Nephron (organoid): ENCODE data around the gene TXNDC9.

ENCODE experiments used
- H3K27ac Mint-ChIP-seq, 3 experiments: 2 replicates each; pipeline ENCODE4 v1.8.0; 2020; ENCODE audit warnings: mixed read lengths in 3 of 3, mild to moderate bottlenecking in 2 of 3, moderate library complexity in 1 of 3
- H3K27me3 Mint-ChIP-seq: 2 replicates; pipeline ENCODE4 v1.8.0; 2021; ENCODE audit warnings: low read depth, mild to moderate bottlenecking, moderate library complexity, mixed read lengths
- H3K36me3 Mint-ChIP-seq: 2 replicates; pipeline ENCODE4 v1.8.0; 2020; ENCODE audit warnings: low read depth, mixed read lengths
- H3K4me1 Mint-ChIP-seq: 2 replicates; pipeline ENCODE4 v1.8.0; 2020; ENCODE audit warnings: mixed read lengths
- H3K4me3 Mint-ChIP-seq, 3 experiments: 2 replicates each; pipeline ENCODE4 v1.8.0; 2020; ENCODE audit warnings: mild to moderate bottlenecking in 3 of 3, mixed read lengths in 3 of 3, moderate library complexity in 2 of 3
- H3K9me3 Mint-ChIP-seq: 2 replicates; pipeline ENCODE4 v1.8.0; 2020; ENCODE audit warnings: mixed read lengths
- CTCF ChIP-seq, 3 experiments: fragments of 200-600 bp; sonication (generic); IDR thresholded peaks; one replicate each; pipeline ENCODE4 v1.5.0; 2021; ENCODE audit warnings: antibody characterized with exemption in 3 of 3; ENCODE audit not compliant: unreplicated experiment in 3 of 3

Gene TXNDC9

GRCh38 chr2:99275882-99276281 is 60.3 kb downstream of the TXNDC9 start:
- Mint-ChIP-seq H3K27ac (no peak overlapping the region), H3K9me3 (peaks cover 36% of the 10 kb centered on the region), H3K27me3 (peaks cover 4% of the 10 kb centered on the region), H3K36me3 (peaks cover 27% of the 10 kb centered on the region), H3K4me1 (no peaks in the 10 kb centered on the region), H3K4me3 (no peak overlapping the region)
- no peak for TF ChIP-seq CTCF (IDR thresholded peaks at IDR 0.05; ENCODE audit: unreplicated experiment in 3 of 3)
